SK-N-SH (cell line): Measurements from ENCODE around the gene DTNBP1. TPM values are rescaled to one million over a fixed set of nuclear protein-coding genes. Genes with fewer than 3 reads are reported as not detected.

ENCODE experiments used
- CTCF ChIA-PET: fragments of 300-600, 350-600 bp; formaldehyde crosslinking; extraction: SDS; loops from one replicate; lab custom pipeline; 2021; lab: Yijun Ruan, JAX
- POLR2A ChIA-PET: fragments of 350-600 bp; sonication (Branson Sonifier 250); formaldehyde crosslinking; extraction: SDS; loops from one replicate; lab custom pipeline; 2020; ENCODE audit warnings: antibody characterized with exemption, inconsistent platforms; lab: Yijun Ruan, JAX
- DNase-seq: peaks from one replicate; pipeline ENCODE4 v3.0.0; 2012
- H2AFZ ChIP-seq: fragments of 200-600 bp; sonication (generic); 2 replicates; pipeline ENCODE4 v1.8.1; 2016; ENCODE audit warnings: antibody characterized with exemption, mild to moderate bottlenecking, low read depth
- H3F3A ChIP-seq: fragments of 200-600 bp; sonication (generic); replicated peaks from 2 replicates; pipeline ENCODE3; 2016; ENCODE audit warnings: antibody characterized with exemption, mild to moderate bottlenecking; ENCODE audit not compliant: insufficient read depth
- H3K27ac ChIP-seq, 2 experiments: fragments of 200-500 bp in 1 of 2; fragments of 200-600 bp in 1 of 2; sonication (Bioruptor generic) in 1 of 2; sonication (generic), shearing (Covaris generic) in 1 of 2; 2 replicates each; pipeline versions ENCODE4 v1.5.1 to v1.6.1; 2014 to 2016; ENCODE audit warnings: low read depth in 2 of 2, inconsistent platforms in 1 of 2, low read length in 1 of 2, mild to moderate bottlenecking in 1 of 2, mixed read lengths in 1 of 2
- H3K27me3 ChIP-seq: fragments of 200-600 bp; sonication (generic), shearing (Covaris generic); 2 replicates; pipeline ENCODE4 v1.6.1; 2016; ENCODE audit warnings: mixed run types; ENCODE audit not compliant: insufficient read depth
- H3K36me3 ChIP-seq, 2 experiments: fragments of 200-500 bp in 1 of 2; fragments of 200-600 bp in 1 of 2; sonication (Bioruptor generic) in 1 of 2; sonication (generic) in 1 of 2; replicated peaks in 1 of 2; 2 replicates each; pipeline versions ENCODE3 to v1.5.1; 2014 to 2016; ENCODE audit warnings: low read length in 1 of 2, mild to moderate bottlenecking in 1 of 2; ENCODE audit not compliant: insufficient read depth in 2 of 2, control insufficient read depth in 1 of 2
- H3K4me1 ChIP-seq, 2 experiments: fragments of 200-500 bp in 1 of 2; fragments of 200-600 bp in 1 of 2; sonication (Bioruptor generic) in 1 of 2; sonication (generic), shearing (Covaris generic) in 1 of 2; 2 replicates each; pipeline versions ENCODE4 v1.5.1 to v1.6.1; 2014 to 2016; ENCODE audit warnings: low read depth in 1 of 2, low read length in 1 of 2, mixed run types in 1 of 2; ENCODE audit not compliant: insufficient read depth in 2 of 2, control insufficient read depth in 1 of 2
- H3K4me2 ChIP-seq: fragments of 200-600 bp; sonication (generic), shearing (Covaris generic); 2 replicates; pipeline ENCODE4 v1.6.1; 2017; ENCODE audit warnings: mixed run types
- H3K4me3 ChIP-seq, 2 experiments: fragments of 200-500 bp in 1 of 2; fragments of 200-600 bp in 1 of 2; sonication (Bioruptor generic) in 1 of 2; sonication (generic), shearing (Covaris generic) in 1 of 2; 2 replicates each; pipeline versions ENCODE4 v1.5.1 to v1.8.1; 2014 to 2016; ENCODE audit warnings: low read depth in 2 of 2, inconsistent platforms in 1 of 2, low read length in 1 of 2, mild to moderate bottlenecking in 1 of 2, mixed read lengths in 1 of 2, moderate library complexity in 1 of 2
- H3K79me2 ChIP-seq: fragments of 200-600 bp; sonication (generic); 2 replicates; pipeline ENCODE4 v1.8.1; 2017; ENCODE audit warnings: mild to moderate bottlenecking; ENCODE audit not compliant: insufficient read depth
- H3K9ac ChIP-seq: fragments of 200-600 bp; sonication (generic); 2 replicates; pipeline ENCODE4 v1.6.1; 2017; ENCODE audit warnings: mixed run types
- H3K9me2 ChIP-seq: fragments of 200-600 bp; sonication (generic); 2 replicates; pipeline ENCODE4 v1.6.1; 2017; ENCODE audit warnings: mixed run types
- H3K9me3 ChIP-seq: fragments of 200-600 bp; sonication (generic); 2 replicates; pipeline ENCODE4 v1.6.1; 2017; ENCODE audit warnings: mixed run types, mild to moderate bottlenecking, moderate library complexity
- H4K20me1 ChIP-seq: fragments of 200-600 bp; sonication (generic); 2 replicates; pipeline ENCODE4 v1.6.1; 2017; ENCODE audit warnings: mild to moderate bottlenecking, mixed run types; ENCODE audit not compliant: insufficient read depth
- EP300 ChIP-seq, 2 experiments: IDR thresholded peaks; 2 replicates each; pipeline versions ENCODE4 v1.4.0 to v1.6.1; 2012; ENCODE audit warnings: borderline replicate concordance in 1 of 2, low read depth in 1 of 2, low read length in 1 of 2
- EZH2phosphoT487 ChIP-seq: fragments of 200-600 bp; sonication (generic); IDR thresholded peaks from 2 replicates; pipeline ENCODE4 v1.6.1; 2017; ENCODE audit warnings: low read depth, mixed run types, mild to moderate bottlenecking, antibody characterized with exemption, moderate library complexity, borderline replicate concordance
- GABPA ChIP-seq: IDR thresholded peaks from 2 replicates; pipeline ENCODE4 v1.4.0; 2012; ENCODE audit warnings: low read depth, mild to moderate bottlenecking
- GATA2 ChIP-seq: sonication (generic); formaldehyde crosslinking; IDR thresholded peaks from 2 replicates; pipeline ENCODE4 v1.5.0; 2020; ENCODE audit warnings: mild to moderate bottlenecking, missing genetic modification reagents
- IRF3 ChIP-seq: fragments of 150-350 bp; IDR thresholded peaks from 2 replicates; pipeline ENCODE4 v1.6.1; 2016; ENCODE audit warnings: mild to moderate bottlenecking, low read depth, low read length
- JUND ChIP-seq: IDR thresholded peaks from 2 replicates; pipeline ENCODE4 v1.4.0; 2012
- MEF2A ChIP-seq: IDR thresholded peaks from 2 replicates; pipeline ENCODE4 v1.4.0; 2012; ENCODE audit warnings: low read depth, borderline replicate concordance
- MXI1 ChIP-seq: IDR thresholded peaks from 2 replicates; pipeline ENCODE4 v1.6.1; 2012; ENCODE audit warnings: mild to moderate bottlenecking, low read depth, low read length, improper control_type of control experiment
- PBX3 ChIP-seq: IDR thresholded peaks from 2 replicates; pipeline ENCODE4; 2012
- POLR2AphosphoS5 ChIP-seq: IDR thresholded peaks from 2 replicates; pipeline ENCODE4 v1.6.1; 2012; ENCODE audit warnings: low read depth, low read length
- RAD21 ChIP-seq: IDR thresholded peaks from 2 replicates; pipeline ENCODE4 v1.6.1; 2012; ENCODE audit warnings: mild to moderate bottlenecking, low read length
- RFX5 ChIP-seq: IDR thresholded peaks from 2 replicates; pipeline ENCODE4 v1.6.1; 2012; ENCODE audit warnings: mild to moderate bottlenecking, improper control_type of control experiment, low read length
- SMC3 ChIP-seq: IDR thresholded peaks from 2 replicates; pipeline ENCODE4 v1.6.1; 2012; ENCODE audit warnings: low read depth, low read length, improper control_type of control experiment
- TEAD4 ChIP-seq: IDR thresholded peaks from 2 replicates; pipeline ENCODE4 v1.4.0; 2012; ENCODE audit warnings: mild to moderate bottlenecking, borderline replicate concordance; ENCODE audit not compliant: insufficient read depth
- USF1 ChIP-seq: IDR thresholded peaks from 2 replicates; pipeline ENCODE4 v1.4.0; 2012; ENCODE audit warnings: low read depth, borderline replicate concordance
- USF2 ChIP-seq: fragments of 150-350 bp; IDR thresholded peaks from 2 replicates; pipeline ENCODE4 v1.6.1; 2017; ENCODE audit warnings: antibody characterized with exemption, low read length, low read depth, borderline replicate concordance
- ZBTB33 ChIP-seq: IDR thresholded peaks from 2 replicates; pipeline ENCODE4 v1.4.0; 2012; ENCODE audit warnings: low read depth, borderline replicate concordance
- WGBS: methylation state at CpG from one replicate; pipeline ENCODE4 v1.1.6; 2017; ENCODE audit warnings: low lambda C conversion rate; 5-methylcytosine and 5-hydroxymethylcytosine counted together
- polyA plus RNA-seq, 3 experiments: library from polyadenylated mRNA; depleted of rRNA; stranded (reverse); fragments of >200 nt; gene quantifications; 2 replicates each; pipeline ENCODE4 v1.2.3, GENCODE V29; 2012

DTNBP1 gene
- polyA plus RNA-seq, 1 of the 3 experiments (the other 2 are of a cell fraction) = 19.7 TPM

- H3K9me3 ChIP-seq = no peaks in the 10 kb centered on the region
- no peaks in the 10 kb centered on the region for H3K36me3 ChIP-seq
- ChIA-PET POLR2A (no interaction called here), CTCF (no interaction called here)
- no peak overlapping the region for H3K9ac ChIP-seq
- H3K4me3 ChIP-seq = no peak overlapping the region
- H3K79me2 ChIP-seq = no peaks in the 10 kb centered on the region
- no peaks in the 10 kb centered on the region for H3K27me3 ChIP-seq
- H3K9me2 ChIP-seq = no peaks in the 10 kb centered on the region
- no peaks in the 10 kb centered on the region for H3F3A ChIP-seq
- peaks cover 0 to 3% of the 10 kb centered on the region in 2 experiments; a peak in 1 of 4 replicates for H3K4me1 ChIP-seq
- H2AFZ ChIP-seq = no peak overlapping the region
- no peak for DNase-seq
- 93% methylated on average over 3 of the region's 3 CpGs for WGBS
- TF ChIP-seq EZH2phosphoT487 (no peak), ZBTB33 (no peak), RFX5 (no peak), POLR2AphosphoS5 (no peak), USF2 (no peak), USF1 (no peak), JUND (no peak), MEF2A (no peak), MXI1 (no peak), TEAD4 (no peak), GABPA (no peak), GATA2 (CRISPR knock-in tag) (no peak), IRF3 (no peak), RAD21 (no peak), EP300 (IDR thresholded peaks at IDR 0.05; ENCODE audit: borderline replicate concordance in 1 of 2, low read depth in 1 of 2, low read length in 1 of 2) (no peak), PBX3 (no peak), SMC3 (no peak)
- TF ChIP-seq, all 33 proteins: peak for 0
- Histone ChIP-seq H4K20me1 (no peaks in the 10 kb centered on the region), H3K27ac (no peak overlapping the region), H3K4me2 (no peak overlapping the region)
Observed at GRCh38 chr6:15561447-15562199, 101.2 kb downstream of the DTNBP1 start.
